Suprapubic skin (tissue), 4 donors: ENCODE results near the gene MYBPC1. TPM values are rescaled to one million over a fixed set of nuclear protein-coding genes. Genes with fewer than 3 reads are reported as not detected.

ENCODE experiments used
- DNase-seq, 2 donors: peaks; one replicate each; pipeline ENCODE4 v3.0.0-alpha.2; 2019; ENCODE audit warnings: low spot score in 2 of 2
- H3K27ac ChIP-seq: fragments of 200-600 bp; sonication (generic); one replicate; pipeline ENCODE4 v1.5.1; 2019
- H3K27me3 ChIP-seq: fragments of 200-600 bp; sonication (generic); one replicate; pipeline ENCODE4 v1.5.1; 2019
- H3K36me3 ChIP-seq: fragments of 200-600 bp; sonication (generic); one replicate; pipeline ENCODE4 v1.5.1; 2019
- H3K4me1 ChIP-seq: fragments of 200-600 bp; sonication (generic); one replicate; pipeline ENCODE4 v1.5.1; 2019
- H3K4me3 ChIP-seq: fragments of 200-600 bp; sonication (generic); one replicate; pipeline ENCODE4 v1.5.1; 2019; ENCODE audit warnings: mild to moderate bottlenecking
- H3K9me3 ChIP-seq: fragments of 200-600 bp; sonication (generic); one replicate; pipeline ENCODE4 v1.5.1; 2019
- CTCF ChIP-seq, 2 donors: fragments of 200-600 bp in 1 of 2; fragments of 450-650 bp in 1 of 2; sonication (generic) in 1 of 2; IDR thresholded peaks; one replicate each; pipeline ENCODE4 v1.5.1; 2016 to 2019; ENCODE audit warnings: antibody characterized with exemption in 2 of 2, mild to moderate bottlenecking in 1 of 2, moderate library complexity in 1 of 2
- EP300 ChIP-seq: sonication (generic); formaldehyde crosslinking; IDR thresholded peaks from one replicate; pipeline ENCODE4 v1.6.1; 2017; ENCODE audit warnings: antibody characterized with exemption
- POLR2A ChIP-seq, 2 donors: fragments of 450-650 bp; IDR thresholded peaks; one replicate each; pipeline ENCODE4 v1.6.1; 2017; ENCODE audit warnings: antibody characterized with exemption in 2 of 2, mild to moderate bottlenecking in 2 of 2, moderate library complexity in 2 of 2
- POLR2AphosphoS5 ChIP-seq, 3 donors: sonication (generic); formaldehyde crosslinking; IDR thresholded peaks; one replicate each; pipeline ENCODE4 v1.6.1; 2017; ENCODE audit warnings: antibody characterized with exemption in 3 of 3
- WGBS: methylation state at CpG from one replicate; pipeline ENCODE4 v1.1.5; 2018; 5-methylcytosine and 5-hydroxymethylcytosine counted together
- total RNA-seq, 4 donors: library from RNA; depleted of rRNA; stranded (reverse); fragments of >200 nt; gene quantifications; one replicate each; pipeline ENCODE4 v1.1.0, GENCODE V29; 2016

Gene MYBPC1
- total RNA-seq, 4 donors from 2014 or later: 2.1 to 11.9 (median 7.0) TPM

- Histone ChIP-seq H3K27ac (no peak overlapping the region), H3K4me1 (peaks cover 9% of the 10 kb centered on the region), H3K9me3 (no peaks in the 10 kb centered on the region), H3K27me3 (no peaks in the 10 kb centered on the region), H3K4me3 (no peak overlapping the region), H3K36me3 (no peaks in the 10 kb centered on the region)
- TF ChIP-seq POLR2AphosphoS5 (IDR thresholded peaks at IDR 0.05) (no peak), CTCF (IDR thresholded peaks at IDR 0.05) (no peak), EP300 (no peak), POLR2A (IDR thresholded peaks at IDR 0.05) (no peak)
- no peak for DNase-seq
Observed at GRCh38 chr12:101707131-101707782, 112.5 kb downstream of the MYBPC1 start.

DNA sequence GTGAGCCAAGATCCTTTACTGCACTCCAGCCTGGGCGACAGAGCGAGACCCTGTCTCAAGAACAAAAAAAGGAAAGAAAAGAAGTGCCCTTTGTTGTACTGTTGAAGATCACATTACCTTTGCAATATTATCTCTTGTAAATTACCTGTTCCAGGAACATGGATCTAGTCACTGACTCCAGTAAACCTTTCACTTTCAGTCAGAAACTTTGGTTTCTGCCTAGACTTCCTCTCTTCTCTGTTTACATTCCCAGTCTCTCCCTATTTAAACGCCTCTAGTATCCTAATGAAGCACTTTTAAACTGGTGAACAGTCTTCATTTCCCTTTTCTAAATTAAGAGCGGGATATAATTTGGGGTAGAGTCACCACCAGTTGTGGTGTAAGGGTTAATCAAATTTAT is 115.5 kb downstream of the MYBPC1 start:
- Histone ChIP-seq H3K4me3 (no peak overlapping the region), H3K27me3 (no peaks in the 10 kb centered on the region), H3K27ac (no peak overlapping the region), H3K9me3 (no peaks in the 10 kb centered on the region), H3K4me1 (peaks cover 16% of the 10 kb centered on the region), H3K36me3 (no peaks in the 10 kb centered on the region)
- 90% methylated on average over 4 of the region's 4 CpGs for WGBS
- no peak for DNase-seq
- no peak for TF ChIP-seq EP300
- no peak for TF ChIP-seq CTCF (IDR thresholded peaks at IDR 0.05)
- TF ChIP-seq POLR2AphosphoS5 (IDR thresholded peaks at IDR 0.05): no peak
- no peak for TF ChIP-seq POLR2A (IDR thresholded peaks at IDR 0.05)

DNA sequence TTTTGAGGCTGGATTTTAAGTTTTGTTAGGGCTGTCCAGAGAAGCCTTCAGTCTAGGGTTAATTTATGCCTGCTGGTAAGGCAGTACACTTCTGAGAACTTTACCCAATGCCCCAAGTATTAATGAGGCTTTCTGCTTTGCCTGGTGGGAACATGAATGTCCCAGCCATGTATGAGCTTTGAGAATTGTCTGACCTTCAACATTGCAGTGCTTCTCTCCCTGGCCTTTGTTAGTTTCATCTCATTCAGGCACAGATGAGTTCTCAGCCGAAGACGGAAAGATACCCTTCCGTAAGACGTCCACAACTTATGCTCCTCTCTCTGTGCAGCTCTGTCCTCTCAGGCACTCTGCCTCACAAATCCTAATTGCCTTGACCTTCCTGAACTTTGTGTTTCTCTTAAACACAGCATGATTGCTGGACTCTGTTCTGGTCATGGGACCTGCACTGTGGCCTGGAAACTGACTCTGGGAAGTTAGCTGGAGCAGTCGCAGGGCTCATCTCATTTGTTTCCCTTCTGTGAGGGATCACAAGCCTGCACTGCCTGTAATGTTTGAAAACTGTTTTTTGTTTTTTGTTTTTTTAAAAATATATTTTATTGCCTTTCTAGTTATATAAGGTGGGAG is 118.4 kb downstream of the MYBPC1 start:
- H3K4me3 ChIP-seq: no peak overlapping the region
- TF ChIP-seq CTCF (IDR thresholded peaks at IDR 0.05) (no peak), POLR2AphosphoS5 (IDR thresholded peaks at IDR 0.05) (no peak), POLR2A (IDR thresholded peaks at IDR 0.05) (no peak), EP300 (no peak)
- WGBS: 58% methylated on average over 5 of the region's 5 CpGs
- no peak for DNase-seq
- no peaks in the 10 kb centered on the region for H3K27me3 ChIP-seq
- no peaks in the 10 kb centered on the region for H3K9me3 ChIP-seq
- H3K4me1 ChIP-seq: peaks cover 18% of the 10 kb centered on the region
- peak overlapping the region; percentile 20 for H3K27ac ChIP-seq
- H3K36me3 ChIP-seq: no peaks in the 10 kb centered on the region

GRCh38 chr12:101713930-101714329 is 119.2 kb downstream of the MYBPC1 start:
- no peak for DNase-seq
- H3K4me3 ChIP-seq: no peak overlapping the region
- peaks cover 18% of the 10 kb centered on the region for H3K4me1 ChIP-seq
- TF ChIP-seq EP300: no peak
- no peak for TF ChIP-seq CTCF (IDR thresholded peaks at IDR 0.05)
- TF ChIP-seq POLR2A (IDR thresholded peaks at IDR 0.05): no peak
- TF ChIP-seq POLR2AphosphoS5 (IDR thresholded peaks at IDR 0.05): no peak
- H3K9me3 ChIP-seq: no peaks in the 10 kb centered on the region
- H3K27ac ChIP-seq: no peak overlapping the region
- H3K27me3 ChIP-seq: no peaks in the 10 kb centered on the region
- WGBS: 76% methylated on average over 2 of the region's 2 CpGs
- no peaks in the 10 kb centered on the region for H3K36me3 ChIP-seq

DNA sequence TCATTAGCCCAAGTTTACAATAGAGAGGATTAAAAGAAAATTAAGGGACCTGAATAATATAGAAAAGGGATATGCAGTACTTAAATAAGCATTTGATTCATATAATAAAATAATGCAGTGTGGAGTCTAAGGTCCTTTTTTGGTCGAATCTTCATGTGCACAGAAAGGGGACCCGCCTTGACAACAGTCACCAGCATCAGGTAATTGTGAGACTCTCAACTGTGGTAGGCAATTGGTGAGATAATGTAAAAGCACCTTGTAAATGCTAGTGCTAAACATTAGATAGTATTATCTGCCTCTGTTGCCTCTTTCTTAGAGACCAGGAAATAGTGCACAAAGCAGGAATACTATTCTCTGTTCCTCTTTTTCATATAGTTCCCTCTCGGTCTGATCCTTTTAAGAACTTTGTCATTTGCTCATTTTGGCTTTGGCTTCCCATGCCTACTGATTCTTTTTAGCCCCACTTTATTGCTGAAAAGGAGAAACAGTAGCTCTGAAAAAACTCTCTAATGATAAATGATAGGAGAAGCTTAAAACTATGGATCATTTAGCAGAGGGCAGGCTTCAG is 120.2 kb downstream of the MYBPC1 start:
- DNase-seq: no peak

More for the DNA sequence above, 120.2 kb downstream of the MYBPC1 start:
- TF ChIP-seq EP300 (no peak), CTCF (IDR thresholded peaks at IDR 0.05) (no peak), POLR2A (IDR thresholded peaks at IDR 0.05) (no peak), POLR2AphosphoS5 (IDR thresholded peaks at IDR 0.05) (no peak)
- Histone ChIP-seq H3K27me3 (no peaks in the 10 kb centered on the region), H3K36me3 (no peaks in the 10 kb centered on the region), H3K4me3 (no peak overlapping the region), H3K27ac (no peak overlapping the region), H3K4me1 (peaks cover 18% of the 10 kb centered on the region), H3K9me3 (no peaks in the 10 kb centered on the region)
- 84% methylated on average over 3 of the region's 3 CpGs for WGBS
